ENCODE results near the gene SLC34A2.

- TF ChIP-seq CTCF (IDR thresholded peaks at IDR 0.05; ENCODE audit: poor library complexity, severe bottlenecking): no peak
- no peak for TF ChIP-seq EZH2 (IDR thresholded peaks at IDR 0.05; ENCODE audit: borderline replicate concordance, insufficient read depth, low read length, poor library complexity, severe bottlenecking)
- no peak for TF ChIP-seq TAF1 (IDR thresholded peaks at IDR 0.05; ENCODE audit: low read depth)
- TF ChIP-seq MXI1 (conservative IDR thresholded peaks at IDR 0.05; ENCODE audit: poor library complexity, severe bottlenecking): no peak
- TF ChIP-seq RAD21 (conservative IDR thresholded peaks at IDR 0.05): no peak
- TF ChIP-seq EP300 (conservative IDR thresholded peaks at IDR 0.05; ENCODE audit: poor library complexity, severe bottlenecking): no peak
Observed at GRCh38 chr4:25621027-25621930, 34.4 kb upstream of the SLC34A2 start.
